ENCODE data around the gene NRN1L. TPM values are rescaled to one million over a fixed set of nuclear protein-coding genes. Genes with fewer than 3 reads are reported as not detected.

NRN1L gene
- total RNA-seq, 2 donors from 2014 or later: 7.0 to 7.3 TPM

- H3K36me3 ChIP-seq (ENCODE audit: control insufficient read depth, insufficient read depth, low read length): peaks cover 19% of the 10 kb centered on the region
- H3K4me1 ChIP-seq (ENCODE audit: control insufficient read depth, insufficient read depth, low read length): peaks cover 4% of the 10 kb centered on the region
- no peak overlapping the region for H3K4me3 Mint-ChIP-seq
- no peaks in the 10 kb centered on the region for H3K27me3 Mint-ChIP-seq (ENCODE audit: insufficient read depth)
- H3K27ac ChIP-seq (ENCODE audit: low read depth, low read length): no peak overlapping the region
- H3K9me3 Mint-ChIP-seq: no peaks in the 10 kb centered on the region
- 89 to 90% methylated on average over 4 to 6 of the region's 6 CpGs for WGBS, 2 experiments (ENCODE audit: insufficient coverage in 1 of 2, insufficient read length in 1 of 2)
- H3K27ac Mint-ChIP-seq: peak overlapping the region; percentile 36
- H3K4me3 ChIP-seq (ENCODE audit: low read length): no peak overlapping the region
- no peaks in the 10 kb centered on the region for H3K9me3 ChIP-seq (ENCODE audit: control insufficient read depth, low read length)
- H3K27me3 ChIP-seq (ENCODE audit: control insufficient read depth, insufficient read depth, low read length, poor library complexity, severe bottlenecking): no peaks in the 10 kb centered on the region
- DNase-seq: no peak
- TF ChIP-seq, protein P1, sequence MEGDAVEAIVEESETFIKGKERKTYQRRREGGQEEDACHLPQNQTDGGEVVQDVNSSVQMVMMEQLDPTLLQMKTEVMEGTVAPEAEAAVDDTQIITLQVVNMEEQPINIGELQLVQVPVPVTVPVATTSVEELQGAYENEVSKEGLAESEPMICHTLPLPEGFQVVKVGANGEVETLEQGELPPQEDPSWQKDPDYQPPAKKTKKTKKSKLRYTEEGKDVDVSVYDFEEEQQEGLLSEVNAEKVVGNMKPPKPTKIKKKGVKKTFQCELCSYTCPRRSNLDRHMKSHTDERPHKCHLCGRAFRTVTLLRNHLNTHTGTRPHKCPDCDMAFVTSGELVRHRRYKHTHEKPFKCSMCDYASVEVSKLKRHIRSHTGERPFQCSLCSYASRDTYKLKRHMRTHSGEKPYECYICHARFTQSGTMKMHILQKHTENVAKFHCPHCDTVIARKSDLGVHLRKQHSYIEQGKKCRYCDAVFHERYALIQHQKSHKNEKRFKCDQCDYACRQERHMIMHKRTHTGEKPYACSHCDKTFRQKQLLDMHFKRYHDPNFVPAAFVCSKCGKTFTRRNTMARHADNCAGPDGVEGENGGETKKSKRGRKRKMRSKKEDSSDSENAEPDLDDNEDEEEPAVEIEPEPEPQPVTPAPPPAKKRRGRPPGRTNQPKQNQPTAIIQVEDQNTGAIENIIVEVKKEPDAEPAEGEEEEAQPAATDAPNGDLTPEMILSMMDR (conservative IDR thresholded peaks at IDR 0.05): no peak
- H3K9ac ChIP-seq (ENCODE audit: extremely low read depth, low read length, poor library complexity, severe bottlenecking): no peak overlapping the region
- H3K36me3 Mint-ChIP-seq (ENCODE audit: low read depth): peaks cover 23% of the 10 kb centered on the region
- peaks cover 35% of the 10 kb centered on the region for H3K4me1 Mint-ChIP-seq
These were observed 32.6 kb downstream of the NRN1L start for GRCh38 chr16:67917140-67917851.

- TF ChIP-seq, protein P1 (conservative IDR thresholded peaks at IDR 0.05): no peak
- H3K9me3 Mint-ChIP-seq: no peaks in the 10 kb centered on the region
- peaks cover 38% of the 10 kb centered on the region for H3K4me1 Mint-ChIP-seq
- H3K27me3 Mint-ChIP-seq (ENCODE audit: insufficient read depth): no peaks in the 10 kb centered on the region
- DNase-seq: no peak
- peaks cover 18% of the 10 kb centered on the region for H3K36me3 ChIP-seq (ENCODE audit: control insufficient read depth, insufficient read depth, low read length)
- 88 to 93% methylated on average over 3 to 4 of the region's 4 CpGs for WGBS, 2 experiments (ENCODE audit: insufficient coverage in 1 of 2, insufficient read length in 1 of 2)
- peaks cover 21% of the 10 kb centered on the region for H3K36me3 Mint-ChIP-seq (ENCODE audit: low read depth)
- H3K27me3 ChIP-seq (ENCODE audit: control insufficient read depth, insufficient read depth, low read length, poor library complexity, severe bottlenecking): no peaks in the 10 kb centered on the region
- H3K9me3 ChIP-seq (ENCODE audit: control insufficient read depth, low read length): no peaks in the 10 kb centered on the region
- H3K4me1 ChIP-seq (ENCODE audit: control insufficient read depth, insufficient read depth, low read length): peaks cover 4% of the 10 kb centered on the region
- H3K27ac ChIP-seq (ENCODE audit: low read depth, low read length): no peak overlapping the region
- no peak overlapping the region for H3K9ac ChIP-seq (ENCODE audit: extremely low read depth, low read length, poor library complexity, severe bottlenecking)
- H3K4me3 ChIP-seq (ENCODE audit: low read length): no peak overlapping the region
- peak overlapping the region; percentile 36 for H3K27ac Mint-ChIP-seq
- no peak overlapping the region for H3K4me3 Mint-ChIP-seq
These were observed 33.2 kb downstream of the NRN1L start for GRCh38 chr16:67917852-67918236.

DNA sequence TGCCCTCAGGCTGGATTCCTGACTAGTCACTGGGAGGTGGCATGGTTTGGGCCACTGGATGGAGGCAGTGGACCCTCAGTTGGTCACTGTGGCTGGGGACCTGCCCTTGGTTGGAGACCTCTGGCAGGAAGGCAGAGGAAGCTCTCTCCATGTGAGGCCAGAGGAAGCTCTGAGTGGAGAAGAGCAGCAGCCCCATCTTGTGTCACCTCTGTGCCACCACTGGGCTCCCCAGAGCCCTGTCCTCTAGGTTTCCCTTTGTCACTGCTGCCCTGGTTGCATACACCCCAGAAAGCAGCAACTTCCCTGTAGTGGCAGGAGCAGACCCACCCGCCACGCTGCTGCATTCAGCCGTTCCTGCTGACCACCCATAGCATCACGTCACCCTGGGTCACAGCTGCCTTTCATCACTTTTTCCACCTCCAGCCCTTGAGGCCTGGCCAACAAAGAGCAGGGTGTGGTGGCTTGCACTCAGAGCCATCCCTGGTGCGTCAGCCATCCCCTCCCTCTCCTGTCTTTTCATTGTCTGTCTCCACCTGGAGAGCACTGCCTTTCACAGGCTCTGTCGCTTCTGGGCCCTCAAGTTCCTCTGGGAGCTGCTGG lies 35.0 kb downstream of the NRN1L start:
- no peaks in the 10 kb centered on the region for H3K9me3 Mint-ChIP-seq
- H3K4me1 Mint-ChIP-seq: peaks cover 29% of the 10 kb centered on the region
- H3K4me3 Mint-ChIP-seq: no peak overlapping the region
- peaks cover 3% of the 10 kb centered on the region for H3K4me1 ChIP-seq (ENCODE audit: control insufficient read depth, insufficient read depth, low read length)
- TF ChIP-seq, protein P1 (conservative IDR thresholded peaks at IDR 0.05): peak; percentile 32
- H3K36me3 ChIP-seq (ENCODE audit: control insufficient read depth, insufficient read depth, low read length): peaks cover 18% of the 10 kb centered on the region
- WGBS, 2 experiments (ENCODE audit: insufficient coverage in 1 of 2, insufficient read length in 1 of 2): 98 to 100% methylated on average over 4 to 6 of the region's 6 CpGs
- peaks cover 19% of the 10 kb centered on the region for H3K36me3 Mint-ChIP-seq (ENCODE audit: low read depth)
- H3K27me3 Mint-ChIP-seq (ENCODE audit: insufficient read depth): no peaks in the 10 kb centered on the region
- no peaks in the 10 kb centered on the region for H3K9me3 ChIP-seq (ENCODE audit: control insufficient read depth, low read length)
- no peak overlapping the region for H3K27ac ChIP-seq (ENCODE audit: low read depth, low read length)
- H3K27me3 ChIP-seq (ENCODE audit: control insufficient read depth, insufficient read depth, low read length, poor library complexity, severe bottlenecking): no peaks in the 10 kb centered on the region
- H3K4me3 ChIP-seq (ENCODE audit: low read length): no peak overlapping the region
- peak overlapping the region; percentile 70 for H3K27ac Mint-ChIP-seq
- no peak overlapping the region for H3K9ac ChIP-seq (ENCODE audit: extremely low read depth, low read length, poor library complexity, severe bottlenecking)
- DNase-seq: no peak

All from endodermal cell (in vitro differentiated cells).